ENCODE measurements around the gene KRTAP4-5. TPM values are rescaled to one million over a fixed set of nuclear protein-coding genes. Genes with fewer than 3 reads are reported as not detected.

Gene KRTAP4-5
- total RNA-seq = not detected in 2 replicates

GRCh38 chr17:41149652-41149985, at the start of gene KRTAP4-5:
TSS of gene KRTAP4-5 (minus strand) at chr17:41149825. CDS start at chr17:41149767, 58 bp downstream.

DNA sequence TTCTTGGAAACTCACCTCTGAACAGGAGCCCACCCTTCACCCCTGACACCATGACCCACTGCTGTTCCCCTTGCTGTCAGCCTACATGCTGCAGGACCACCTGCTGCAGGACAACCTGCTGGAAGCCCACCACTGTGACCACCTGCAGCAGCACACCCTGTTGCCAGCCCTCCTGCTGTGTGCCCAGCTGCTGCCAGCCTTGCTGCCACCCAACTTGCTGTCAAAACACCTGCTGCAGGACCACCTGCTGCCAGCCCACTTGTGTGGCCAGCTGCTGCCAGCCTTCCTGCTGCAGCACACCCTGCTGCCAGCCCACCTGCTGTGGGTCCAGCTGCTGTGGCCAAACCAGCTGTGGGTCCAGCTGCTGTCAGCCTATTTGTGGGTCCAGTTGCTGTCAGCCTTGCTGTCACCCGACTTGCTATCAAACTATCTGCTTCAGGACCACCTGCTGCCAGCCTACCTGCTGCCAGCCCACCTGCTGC, 40.3 kb upstream of the KRTAP4-5 start, which contains the start of gene KRTAP9-1:
KRTAP9-1 (plus strand) TSS at position 51 of the 482 bp plus-strand sequence; CDS start at position 51, 0 bp downstream.

GRCh38 chr17:41184480-41184961, 34.9 kb upstream of the KRTAP4-5 start, which contains the start of gene KRTAP4-1:
TSS of gene KRTAP4-1 (minus strand) at chr17:41184911. CDS start at chr17:41184854, 57 bp downstream.

DNA sequence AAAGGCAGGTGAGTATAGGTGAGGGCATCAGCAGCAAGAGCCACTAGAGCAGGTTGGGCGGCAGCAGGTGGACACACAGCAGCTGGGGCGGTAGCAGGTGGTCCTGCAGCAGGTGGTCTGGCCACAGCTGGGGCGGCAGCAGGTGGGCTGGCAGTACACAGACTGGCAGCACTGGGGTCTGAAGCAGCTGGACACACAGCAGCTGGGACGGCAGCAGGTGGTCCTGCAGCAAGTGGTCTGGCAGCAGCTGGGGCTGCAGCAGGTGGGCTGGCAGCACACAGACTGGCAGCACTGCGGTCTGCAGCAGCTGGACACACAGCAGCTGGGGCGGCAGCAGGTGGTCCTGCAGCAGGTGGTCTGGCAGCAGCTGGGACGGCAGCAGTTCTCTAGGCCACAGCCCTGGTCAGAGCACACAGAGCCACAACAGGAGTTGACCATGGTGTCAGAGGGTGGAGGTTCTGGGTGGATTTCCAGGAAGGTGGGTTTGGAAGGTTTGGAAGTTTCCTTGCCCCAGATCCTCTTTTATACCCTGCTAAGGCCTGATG, 28.2 kb upstream of the KRTAP4-5 start, which contains the start of gene KRTAP4-2:
KRTAP4-2 (minus strand) TSS at position 495 of the 545 bp plus-strand sequence; CDS start at position 438, 57 bp downstream.

DNA sequence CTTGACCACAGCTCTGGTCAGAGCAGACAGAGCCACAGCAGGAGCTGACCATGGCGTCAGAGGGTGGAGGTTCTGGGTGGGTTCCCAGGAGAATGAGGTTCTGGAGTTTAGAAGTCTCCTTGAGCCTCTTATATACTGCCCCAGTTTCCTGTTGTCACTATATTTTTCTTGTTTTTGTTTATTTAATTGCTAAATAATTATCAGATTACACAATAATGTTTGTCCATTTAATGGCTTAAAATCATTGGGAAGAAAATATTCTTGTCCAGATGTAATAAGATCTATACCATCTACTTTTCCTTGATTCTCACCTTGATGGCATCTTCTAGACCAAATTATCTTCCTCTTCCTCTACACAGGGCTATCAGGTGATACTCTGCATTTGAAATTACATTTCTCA, 18.5 kb upstream of the KRTAP4-5 start, which contains the start of gene KRTAP4-3:
KRTAP4-3 (minus strand) TSS at position 101 of the 400 bp plus-strand sequence; CDS start at position 52, 49 bp downstream.

DNA sequence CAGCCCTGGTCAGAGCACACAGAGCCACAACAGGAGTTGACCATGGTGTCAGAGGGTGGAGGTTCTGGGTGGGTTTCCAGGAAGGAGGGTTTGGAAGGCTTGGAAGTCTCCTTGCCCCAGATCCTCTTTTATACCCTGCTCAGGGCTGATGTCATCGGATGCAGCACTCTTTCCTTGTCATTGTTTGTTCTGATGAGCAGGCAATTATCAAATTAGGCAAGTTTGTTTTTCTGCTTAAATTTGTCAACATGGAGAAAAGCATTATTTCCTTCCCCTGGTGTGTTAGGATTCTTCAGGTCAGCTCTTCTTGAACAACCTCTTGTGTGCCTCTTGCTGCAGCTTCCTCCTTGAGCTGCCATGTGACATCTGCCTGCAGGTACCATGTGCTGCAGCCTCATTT, 11.0 kb upstream of the KRTAP4-5 start, which contains the start of gene KRTAP4-4:
KRTAP4-4 (minus strand) TSS at position 101 of the 400 bp plus-strand sequence; CDS start at position 44, 57 bp downstream.

DNA sequence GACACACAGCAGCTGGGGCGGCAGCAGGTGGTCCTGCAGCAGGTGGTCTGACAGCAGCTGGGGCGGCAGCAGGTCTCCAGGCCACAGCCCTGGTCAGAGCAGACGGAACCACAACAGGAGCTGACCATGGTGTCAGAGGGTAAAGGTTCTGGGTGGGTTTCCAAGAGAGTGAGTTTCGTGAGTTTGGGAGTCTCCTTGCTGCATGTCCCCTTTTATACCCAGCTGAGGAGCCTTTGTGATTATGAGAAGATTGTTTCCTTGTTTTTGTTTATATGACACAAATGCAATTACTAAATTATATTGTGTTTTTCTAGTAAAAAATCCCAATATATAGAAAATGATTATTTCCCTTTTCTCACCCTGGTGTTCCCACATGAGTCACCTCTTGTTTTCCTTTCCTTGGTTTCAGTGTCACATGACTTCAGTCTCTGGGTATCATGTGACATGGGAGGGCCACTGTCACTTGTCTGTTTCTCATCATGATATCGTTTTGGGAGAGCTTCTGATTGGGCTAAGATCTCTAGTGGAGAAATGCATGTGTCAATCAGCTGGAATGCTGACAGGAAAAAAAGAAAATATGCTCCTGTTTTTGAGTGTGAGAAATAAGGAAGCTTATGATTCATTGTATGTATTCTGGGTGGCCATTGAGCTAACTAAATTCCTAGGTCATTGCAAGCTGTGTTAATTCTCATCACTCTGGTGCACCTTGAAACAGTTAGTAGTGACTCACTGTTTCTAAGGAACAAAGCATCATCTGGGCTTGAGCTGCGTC, 9.1 kb downstream of the KRTAP4-5 start, which contains the start of gene KRTAP4-6:
KRTAP4-6 (minus strand) TSS at position 185 of the 772 bp plus-strand sequence; CDS start at position 128, 57 bp downstream.

DNA sequence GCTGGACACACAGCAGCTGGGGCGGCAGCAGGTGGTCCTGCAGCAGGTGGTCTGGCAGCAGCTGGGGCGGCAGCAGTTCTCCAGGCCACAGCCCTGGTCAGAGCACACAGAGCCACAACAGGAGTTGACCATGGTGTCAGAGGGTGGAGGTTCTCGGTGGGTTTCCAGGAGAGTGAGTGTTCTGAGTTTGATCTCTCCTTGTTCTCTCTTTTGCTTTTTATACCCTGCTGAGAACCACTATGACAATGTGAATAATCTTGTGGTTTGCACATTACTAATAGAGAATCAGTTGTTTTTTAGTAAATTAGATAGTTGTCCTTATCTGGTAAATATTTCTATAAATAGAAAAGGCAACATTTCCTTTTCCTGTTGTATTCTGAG, 25.6 kb downstream of the KRTAP4-5 start, which contains the start of gene KRTAP4-12:
KRTAP4-12 (minus strand) TSS at position 192 of the 381 bp plus-strand sequence; CDS start at position 132, 60 bp downstream.

DNA sequence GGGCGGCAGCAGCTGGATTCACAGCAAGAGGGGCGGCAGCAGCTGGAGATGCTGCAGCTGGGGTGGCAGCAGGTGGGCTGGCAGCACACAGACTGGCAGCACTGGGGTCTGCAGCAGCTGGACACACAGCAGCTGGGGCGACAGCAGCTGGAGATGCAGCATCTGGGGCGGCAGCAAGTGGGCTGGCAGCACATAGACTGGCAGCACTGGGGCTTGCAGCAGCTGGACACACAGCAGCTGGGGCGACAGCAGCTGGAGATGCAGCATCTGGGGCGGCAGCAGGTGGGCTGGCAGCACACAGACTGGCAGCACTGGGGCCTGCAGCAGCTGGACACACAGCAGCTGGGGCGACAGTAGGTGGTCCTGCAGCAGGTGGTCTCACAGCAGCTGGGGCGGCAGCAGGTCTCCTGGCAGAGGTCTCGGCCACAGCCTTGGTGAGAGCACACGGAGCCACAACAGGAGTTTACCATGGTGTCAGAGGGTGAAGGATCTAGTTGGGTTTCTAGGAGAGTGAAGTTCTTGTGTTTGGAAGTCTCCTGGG, 31.7 kb downstream of the KRTAP4-5 start, which contains the start of gene KRTAP4-11:
KRTAP4-11 (minus strand) TSS at position 528 of the 541 bp plus-strand sequence; CDS start at position 470, 58 bp downstream.

GRCh38 chr17:41105347-41105746, 44.3 kb downstream of the KRTAP4-5 start, which contains the start of gene KRTAP4-9:
TSS of gene KRTAP4-9 (plus strand) at chr17:41105389. CDS start at chr17:41105389, 0 bp downstream.

DNA sequence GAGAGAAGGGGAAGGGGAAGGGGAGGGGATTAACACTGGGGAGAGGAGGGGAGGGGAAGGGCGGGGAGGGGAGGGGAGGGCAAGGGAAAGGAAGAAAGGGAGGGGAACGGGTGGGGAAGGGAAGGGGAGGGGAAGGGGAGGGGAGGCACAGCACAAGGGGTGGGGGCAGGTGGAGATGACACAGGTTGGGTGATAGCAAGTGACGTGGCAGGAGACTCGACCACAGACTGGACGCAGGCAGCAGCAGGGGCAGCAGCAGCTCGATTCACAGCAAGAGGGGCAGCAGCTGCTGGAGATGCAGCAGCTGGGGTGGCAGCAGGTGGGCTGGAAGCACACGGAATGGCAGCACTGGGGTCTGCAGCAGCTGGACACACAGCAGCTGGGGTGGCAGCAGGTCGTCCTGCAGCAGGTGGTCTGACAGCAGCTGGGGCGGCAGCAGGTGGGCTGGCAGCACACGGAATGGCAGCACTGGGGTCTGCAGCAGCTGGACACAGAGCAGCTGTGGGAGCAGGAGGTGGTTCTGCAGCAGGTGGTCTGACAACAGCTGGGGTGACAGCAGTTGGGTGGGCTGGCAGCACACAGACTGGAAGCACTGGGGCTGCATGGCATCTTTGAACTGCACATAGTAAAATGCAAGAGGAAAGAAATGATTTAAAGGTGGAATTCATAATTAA, 47.9 kb downstream of the KRTAP4-5 start, which contains the start of gene KRTAP4-16:
KRTAP4-16 (minus strand) TSS at position 624 of the 674 bp plus-strand sequence; CDS start at position 624, 0 bp downstream.

Other genes starting within 250 kb of the KRTAP4-5 start
- gene KRT23, start 212.2 kb downstream of the KRTAP4-5 start, total RNA-seq = 3.5 and 4.3 TPM in 2 replicates
- not detected in 2 replicates for gene KRT39, start 182.9 kb downstream of the KRTAP4-5 start, total RNA-seq
- not detected in 2 replicates for gene KRT40, start 165.5 kb downstream of the KRTAP4-5 start, total RNA-seq
- gene KRTAP3-3, start 155.7 kb downstream of the KRTAP4-5 start, total RNA-seq = not detected in 2 replicates
- gene KRTAP3-2, start 149.9 kb downstream of the KRTAP4-5 start, total RNA-seq = not detected in 2 replicates
- gene KRTAP3-1, start 140.7 kb downstream of the KRTAP4-5 start, total RNA-seq = not detected in 2 replicates
- 15.4 and 18.2 TPM in 2 replicates for gene KRTAP1-5, start 122.6 kb downstream of the KRTAP4-5 start, total RNA-seq
- gene KRTAP1-4, start 119.6 kb downstream of the KRTAP4-5 start, total RNA-seq = not detected in 2 replicates
- gene KRTAP1-3, start 115.0 kb downstream of the KRTAP4-5 start, total RNA-seq = not detected in 2 replicates
- 0.35 TPM in 1 of 2 replicates, not detected in the other for gene KRTAP1-1, start 108.4 kb downstream of the KRTAP4-5 start, total RNA-seq
- not detected in 2 replicates for gene KRTAP2-1, start 102.5 kb downstream of the KRTAP4-5 start, total RNA-seq
- gene KRTAP2-2, start 94.6 kb downstream of the KRTAP4-5 start, total RNA-seq = not detected in 2 replicates
- gene KRTAP2-3, start 89.7 kb downstream of the KRTAP4-5 start, total RNA-seq = 0.89 TPM in 1 of 2 replicates, not detected in the other
- gene KRTAP2-4, start 83.9 kb downstream of the KRTAP4-5 start, total RNA-seq = not detected in 2 replicates
- not detected in 2 replicates for gene KRTAP4-7, start 65.7 kb downstream of the KRTAP4-5 start, total RNA-seq
- gene KRTAP4-8, start 51.7 kb downstream of the KRTAP4-5 start, total RNA-seq = not detected in 2 replicates
- not detected in 2 replicates for gene KRTAP4-16, start 47.6 kb downstream of the KRTAP4-5 start, total RNA-seq
- not detected in 2 replicates for gene KRTAP4-9, start 44.4 kb downstream of the KRTAP4-5 start, total RNA-seq
- not detected in 2 replicates for gene KRTAP4-11, start 31.5 kb downstream of the KRTAP4-5 start, total RNA-seq
- gene KRTAP4-12, start 25.6 kb downstream of the KRTAP4-5 start, total RNA-seq = not detected in 2 replicates
- not detected in 2 replicates for gene KRTAP4-6, start 9.3 kb downstream of the KRTAP4-5 start, total RNA-seq
- not detected in 2 replicates for gene KRTAP4-4, start 10.9 kb upstream of the KRTAP4-5 start, total RNA-seq
- not detected in 2 replicates for gene KRTAP4-3, start 18.4 kb upstream of the KRTAP4-5 start, total RNA-seq
- not detected in 2 replicates for gene KRTAP4-2, start 28.4 kb upstream of the KRTAP4-5 start, total RNA-seq
- not detected in 2 replicates for gene KRTAP4-1, start 35.1 kb upstream of the KRTAP4-5 start, total RNA-seq
- gene KRTAP9-1, start 40.1 kb upstream of the KRTAP4-5 start, total RNA-seq = not detected in 2 replicates
- not detected in 2 replicates for gene KRTAP9-2, start 76.8 kb upstream of the KRTAP4-5 start, total RNA-seq
- not detected in 2 replicates for gene KRTAP9-3, start 82.6 kb upstream of the KRTAP4-5 start, total RNA-seq
- not detected in 2 replicates for gene KRTAP9-8, start 88.2 kb upstream of the KRTAP4-5 start, total RNA-seq
- gene KRTAP9-4, start 99.9 kb upstream of the KRTAP4-5 start, total RNA-seq = not detected in 2 replicates
- not detected in 2 replicates for gene KRTAP9-9, start 105.6 kb upstream of the KRTAP4-5 start, total RNA-seq
- gene KRTAP9-6, start 115.6 kb upstream of the KRTAP4-5 start, total RNA-seq = not detected in 2 replicates
- gene KRTAP9-7, start 125.9 kb upstream of the KRTAP4-5 start, total RNA-seq = not detected in 2 replicates
- not detected in 2 replicates for gene KRTAP29-1, start 153.0 kb upstream of the KRTAP4-5 start, total RNA-seq
- not detected in 2 replicates for gene KRTAP16-1, start 159.5 kb upstream of the KRTAP4-5 start, total RNA-seq
- gene KRTAP17-1, start 165.9 kb upstream of the KRTAP4-5 start, total RNA-seq = not detected in 2 replicates
- gene KRT33A, start 201.0 kb upstream of the KRTAP4-5 start, total RNA-seq = not detected in 2 replicates
- under 0.01 TPM in 1 of 2 replicates, not detected in the other for gene KRT33B, start 220.0 kb upstream of the KRTAP4-5 start, total RNA-seq
- gene KRT34, start 232.5 kb upstream of the KRTAP4-5 start, total RNA-seq = 115 and 121 TPM in 2 replicates
- gene KRT31, start 247.8 kb upstream of the KRTAP4-5 start, total RNA-seq = not detected in 2 replicates